ENCODE results near the gene CDH4. TPM values are rescaled to one million over a fixed set of nuclear protein-coding genes. Genes with fewer than 3 reads are reported as not detected.

Gene CDH4
- polyA plus RNA-seq, 4 donors: 5.6 to 8.8 (median 7.0) TPM

DNA sequence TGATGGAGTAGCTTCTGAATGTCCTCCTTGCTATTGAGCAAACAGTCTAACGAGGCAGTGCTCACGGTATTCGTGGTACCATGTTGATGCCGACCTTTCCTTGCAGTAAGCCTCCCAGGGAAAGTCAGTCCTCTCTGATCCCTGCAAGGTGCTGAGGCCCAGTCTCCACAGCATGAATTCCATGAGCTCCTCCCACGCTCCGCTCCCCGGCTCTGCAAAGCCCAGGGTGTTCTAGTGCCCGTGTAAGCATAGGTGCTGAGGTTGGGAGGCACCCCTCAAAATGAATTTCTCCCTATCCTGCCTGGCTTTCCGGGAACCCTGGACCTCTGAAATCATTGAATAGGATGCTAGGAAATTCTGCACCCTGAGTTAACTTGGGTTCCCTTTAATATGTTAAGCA is 562.7 kb downstream of the CDH4 start:
- no peak for DNase-seq (ENCODE audit: low read depth in 4 of 4, low spot score in 2 of 4)

DNA sequence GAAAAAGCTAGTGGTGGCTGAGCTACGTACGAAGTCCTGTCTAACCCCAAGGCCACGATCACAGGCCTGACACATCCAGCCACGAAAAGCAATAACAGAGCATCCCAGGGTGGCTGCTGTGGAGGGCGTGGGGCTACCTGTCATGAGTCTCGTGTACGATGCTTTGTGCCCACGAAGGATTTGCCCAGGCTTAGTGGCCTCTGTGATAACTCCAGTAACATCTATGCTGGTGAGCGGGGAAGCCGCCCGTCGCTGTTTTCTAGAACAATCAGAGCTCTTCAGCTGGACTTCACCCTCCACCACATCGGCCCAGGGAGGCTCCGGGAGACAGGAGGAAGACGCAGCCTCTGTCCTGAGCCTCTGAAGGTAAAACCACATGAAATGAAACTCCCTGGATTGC is 563.1 kb downstream of the CDH4 start:
- DNase-seq (ENCODE audit: low read depth in 4 of 4, low spot score in 2 of 4): no peak

DNA sequence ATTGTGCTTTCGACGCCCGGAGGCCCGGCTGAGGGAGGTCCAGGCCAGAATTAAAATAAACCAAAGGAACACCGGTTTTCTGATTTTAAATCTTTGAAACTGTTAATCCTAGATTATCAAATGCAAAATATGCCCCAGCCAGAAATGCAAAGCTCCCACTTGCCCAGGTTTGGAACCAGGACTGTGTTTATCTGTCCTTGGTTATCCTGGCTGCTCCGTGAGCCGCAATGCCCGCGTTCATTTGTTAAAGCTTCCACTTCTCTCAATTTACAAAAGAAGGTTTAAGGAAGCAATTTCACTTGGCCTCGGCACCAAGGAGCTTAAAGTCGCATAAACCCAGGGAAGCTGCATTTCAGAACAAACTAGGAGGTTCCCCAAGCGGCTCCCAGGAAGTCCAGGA is 563.6 kb downstream of the CDH4 start:
- no peak for DNase-seq (ENCODE audit: low read depth in 4 of 4, low spot score in 2 of 4)

DNA sequence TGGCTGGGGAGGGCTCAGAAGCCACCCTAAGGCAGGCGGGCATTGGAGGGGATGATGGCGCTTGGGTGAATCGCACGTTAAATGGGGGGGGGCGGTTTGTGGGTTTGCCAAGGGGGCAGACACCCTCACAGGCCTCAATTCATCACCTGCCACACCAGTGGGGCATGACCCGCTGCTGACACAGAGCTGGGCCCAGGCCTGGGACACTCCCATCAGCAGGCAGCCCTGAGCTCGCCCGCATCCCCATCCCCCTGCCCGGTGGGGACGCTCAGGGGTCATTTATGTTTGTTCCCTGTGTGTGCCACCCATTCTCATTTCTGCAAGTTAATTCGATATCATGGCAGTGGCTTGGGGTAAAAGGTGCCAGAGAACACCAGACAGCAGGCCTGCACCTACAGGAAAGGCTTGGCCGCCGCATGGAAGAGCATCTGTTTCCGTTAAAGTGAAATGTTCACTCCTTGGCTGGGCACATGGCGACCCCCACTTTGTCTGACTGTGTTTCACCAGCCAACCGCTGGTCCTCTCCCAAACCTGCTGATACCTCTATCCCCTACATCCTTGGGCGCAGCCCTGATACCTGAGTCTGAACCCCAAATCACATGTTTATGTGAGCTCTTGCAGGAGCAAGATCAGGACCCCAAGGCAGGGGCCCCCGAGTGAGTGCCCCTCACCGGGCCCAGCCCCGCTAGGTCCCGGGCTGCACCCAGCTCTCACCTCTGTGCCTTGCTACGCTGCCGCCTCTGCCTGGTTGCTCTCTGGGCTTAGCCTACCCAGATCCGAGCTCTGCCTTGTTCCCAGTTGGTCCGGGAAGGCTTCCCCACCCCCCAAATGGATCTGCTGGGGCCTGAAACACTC is 564.8 kb downstream of the CDH4 start:
- no peak for DNase-seq (ENCODE audit: low read depth in 4 of 4, low spot score in 2 of 4)

DNA sequence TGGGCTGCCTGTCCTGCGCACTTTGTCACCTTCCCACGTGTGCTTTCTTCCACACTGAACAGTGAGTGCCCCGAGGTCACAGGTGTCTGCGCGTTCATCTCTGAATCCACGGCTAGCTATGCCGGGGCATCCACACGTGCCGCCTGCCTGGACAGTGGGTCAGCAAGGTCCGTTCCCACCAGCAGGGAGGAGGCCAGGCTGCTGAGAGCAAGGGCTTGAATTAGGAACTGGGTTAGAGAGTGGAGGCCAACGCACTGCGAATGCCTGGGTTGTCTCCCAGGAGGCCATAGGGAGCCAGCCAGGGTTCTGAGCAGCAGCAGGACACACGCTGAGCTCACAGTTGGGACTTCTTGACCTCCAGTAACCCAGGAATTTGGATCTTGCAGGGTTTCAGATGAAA is 565.5 kb downstream of the CDH4 start:
- no peak for DNase-seq (ENCODE audit: low read depth in 4 of 4, low spot score in 2 of 4)

DNA sequence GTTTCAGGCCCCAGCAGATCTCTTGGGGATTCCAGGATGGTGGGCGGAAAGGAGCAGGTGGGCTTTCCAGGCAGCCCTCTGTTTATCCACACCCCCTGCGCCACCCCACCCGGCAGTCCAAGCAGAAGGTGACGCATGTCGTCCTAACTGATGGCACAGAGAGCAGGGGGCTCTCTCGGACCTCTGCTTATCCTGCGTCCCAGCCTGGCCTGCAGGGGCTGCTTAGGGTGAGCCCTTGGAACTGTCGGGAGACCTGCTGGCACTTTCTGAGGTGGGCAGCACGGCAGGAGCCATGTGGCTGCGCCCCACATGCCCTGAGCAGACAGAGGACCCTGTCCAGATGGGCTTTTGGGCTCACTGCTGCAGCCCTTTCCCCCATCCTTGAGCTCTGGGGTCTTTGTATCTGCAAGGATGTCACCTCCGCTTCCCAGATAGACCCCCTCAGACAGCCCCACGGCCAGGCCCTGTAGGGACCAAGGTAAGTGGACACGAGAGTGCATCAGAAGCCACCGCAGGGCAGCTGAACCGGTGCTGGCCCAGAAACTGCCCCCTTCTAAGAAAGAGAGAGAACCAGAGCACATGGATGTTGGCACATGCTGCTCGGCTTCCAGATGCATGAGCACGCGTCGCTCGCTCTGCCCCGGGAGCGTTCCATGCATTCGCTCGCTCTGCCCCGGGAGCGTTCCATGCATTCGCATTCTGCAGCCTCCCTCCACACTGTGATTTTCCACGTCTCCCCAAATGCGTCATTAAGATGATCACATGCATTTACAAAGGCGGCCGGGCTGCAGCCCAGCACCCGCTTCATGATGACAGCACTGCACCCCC is 566.9 kb downstream of the CDH4 start:
- DNase-seq (ENCODE audit: low read depth in 4 of 4, low spot score in 2 of 4): no peak

DNA sequence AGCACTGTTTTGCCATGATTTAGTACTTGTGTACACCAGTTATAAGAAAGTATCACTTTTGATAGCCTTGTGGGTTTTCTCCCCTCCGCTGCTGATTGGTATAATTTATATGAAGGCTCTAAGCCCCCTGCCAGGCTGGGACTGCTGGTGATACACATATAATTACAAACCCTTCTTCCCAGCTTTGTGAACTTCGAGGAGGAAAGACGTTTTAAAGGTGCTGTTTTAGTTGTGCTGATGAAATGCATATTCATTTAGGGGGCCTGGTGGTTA is 567.4 kb downstream of the CDH4 start:
- no peak for DNase-seq (ENCODE audit: low read depth in 4 of 4, low spot score in 2 of 4)

DNA sequence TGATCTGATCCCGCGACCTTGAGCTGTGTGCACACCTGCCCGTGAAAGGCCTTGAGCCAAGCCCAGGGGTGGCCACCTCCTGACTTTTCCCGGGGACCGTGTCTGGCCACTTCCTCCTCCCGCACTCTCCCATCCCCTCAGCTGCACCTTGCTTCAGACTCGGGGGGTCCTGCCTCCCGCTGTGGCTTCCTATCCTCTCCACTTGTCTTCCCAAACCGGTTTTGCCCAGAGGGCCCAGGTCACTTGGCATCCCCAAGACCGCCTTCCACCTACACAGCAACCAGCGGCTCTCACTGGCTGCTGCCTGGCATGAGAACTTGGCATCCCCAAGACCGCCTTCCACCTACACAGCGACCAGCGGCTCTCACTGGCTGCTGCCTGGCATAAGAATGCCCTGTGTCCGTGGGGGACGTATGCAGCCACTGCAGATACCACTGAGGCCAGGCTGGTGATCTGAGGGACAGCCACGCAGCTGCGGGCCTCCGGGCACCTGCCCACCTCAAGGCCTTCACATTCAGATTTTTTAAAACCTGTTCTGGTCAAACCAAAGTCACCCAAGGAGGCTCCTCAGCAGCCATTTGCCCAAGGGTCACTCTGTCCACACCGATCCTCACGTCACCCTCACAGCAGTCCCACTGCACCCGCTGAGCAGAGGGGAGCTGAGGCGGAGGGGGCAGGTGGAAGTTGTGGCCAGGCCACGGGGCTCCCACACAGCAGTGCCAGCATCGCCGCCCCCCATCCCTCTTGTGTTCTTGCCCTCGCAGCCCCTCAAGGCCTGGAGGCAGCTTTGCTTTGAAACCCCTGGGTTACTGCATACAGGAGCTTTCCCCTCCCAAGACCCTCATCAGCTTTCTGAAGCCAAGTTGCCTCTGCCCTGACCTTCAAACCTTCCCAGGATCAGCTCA is 568.1 kb downstream of the CDH4 start:
- no peak for DNase-seq (ENCODE audit: low read depth in 4 of 4, low spot score in 2 of 4)

DNA sequence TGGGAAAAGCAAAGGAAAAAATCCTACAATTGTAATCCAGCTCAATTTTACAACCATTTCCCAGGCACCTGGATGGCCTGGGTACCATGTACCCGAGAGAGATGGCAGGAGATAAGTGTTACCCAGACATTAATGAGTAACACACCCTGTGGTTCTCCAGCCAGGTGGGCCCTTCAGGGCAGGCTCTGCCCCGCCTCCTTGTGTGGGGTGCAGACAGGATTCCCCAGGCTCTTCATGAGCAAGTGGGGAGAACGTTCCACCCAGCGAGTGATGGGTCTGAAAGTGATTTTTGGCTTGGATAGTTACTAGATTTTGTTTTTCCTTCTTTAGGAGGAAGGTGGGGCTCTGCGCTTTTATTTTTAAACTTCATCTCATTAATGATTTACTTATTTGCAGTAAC is 569.7 kb downstream of the CDH4 start:
- DNase-seq (ENCODE audit: low read depth in 4 of 4, low spot score in 2 of 4): no peak

DNA sequence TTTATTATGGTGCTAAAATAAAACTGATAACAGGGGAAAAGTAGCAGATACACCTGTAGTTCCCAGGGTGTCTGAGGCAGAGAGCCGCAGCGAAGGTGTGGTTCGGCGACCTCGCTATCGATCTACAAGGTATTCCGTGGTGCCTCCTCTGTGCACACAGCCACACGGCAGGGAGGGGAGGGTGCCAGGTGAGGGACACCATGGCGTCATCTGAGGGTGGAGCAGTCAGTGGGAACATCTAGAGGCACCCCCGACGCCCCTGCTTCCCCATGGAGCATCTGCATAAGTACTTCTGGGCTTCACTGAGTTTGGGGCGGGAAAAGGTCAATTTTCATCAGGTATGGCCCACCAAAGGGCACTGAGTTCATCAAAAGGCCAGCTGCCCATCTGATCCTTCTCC is 570.3 kb downstream of the CDH4 start:
- DNase-seq (ENCODE audit: low read depth in 4 of 4, low spot score in 2 of 4): no peak

DNA sequence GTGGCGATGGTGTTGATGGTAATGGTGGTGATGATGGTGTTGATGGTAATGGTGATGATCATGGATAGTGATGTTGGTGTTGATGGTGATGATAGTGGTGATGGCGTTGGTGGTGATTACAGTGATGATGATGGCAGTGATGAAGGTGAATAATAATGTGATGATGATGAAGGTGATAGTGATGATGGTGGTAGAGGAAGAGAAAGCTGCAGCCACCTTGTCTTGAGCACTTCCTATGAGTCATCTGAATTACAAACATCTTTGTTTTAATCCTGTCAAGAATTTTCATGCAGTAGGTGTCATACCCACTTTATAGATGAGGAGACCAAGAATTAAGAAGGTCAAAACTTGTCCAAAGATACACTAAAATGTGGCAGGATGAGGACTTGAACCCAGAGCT is 571.2 kb downstream of the CDH4 start:
- DNase-seq (ENCODE audit: low read depth in 4 of 4, low spot score in 2 of 4): no peak

DNA sequence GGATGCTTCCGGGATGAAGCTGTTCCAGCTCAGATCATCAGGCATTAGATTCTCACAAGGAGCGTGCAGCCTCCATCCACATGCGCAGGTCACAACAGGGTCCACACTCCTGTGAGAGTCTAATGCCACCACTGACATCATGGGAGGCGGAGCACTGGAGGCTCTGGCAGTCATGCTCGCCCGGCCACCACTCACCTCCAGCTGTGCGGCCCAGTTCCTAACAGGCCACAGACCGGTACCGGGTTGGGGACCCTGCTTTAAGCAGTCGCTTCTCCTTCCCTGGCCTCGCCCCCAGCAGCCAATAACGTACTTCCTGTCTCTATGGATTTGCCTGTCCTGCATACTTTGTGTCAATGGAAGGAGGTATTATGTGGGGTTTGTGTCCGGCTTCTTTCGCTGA is 576.8 kb downstream of the CDH4 start:
- DNase-seq (ENCODE audit: low read depth in 4 of 4, low spot score in 2 of 4): no peak

DNA sequence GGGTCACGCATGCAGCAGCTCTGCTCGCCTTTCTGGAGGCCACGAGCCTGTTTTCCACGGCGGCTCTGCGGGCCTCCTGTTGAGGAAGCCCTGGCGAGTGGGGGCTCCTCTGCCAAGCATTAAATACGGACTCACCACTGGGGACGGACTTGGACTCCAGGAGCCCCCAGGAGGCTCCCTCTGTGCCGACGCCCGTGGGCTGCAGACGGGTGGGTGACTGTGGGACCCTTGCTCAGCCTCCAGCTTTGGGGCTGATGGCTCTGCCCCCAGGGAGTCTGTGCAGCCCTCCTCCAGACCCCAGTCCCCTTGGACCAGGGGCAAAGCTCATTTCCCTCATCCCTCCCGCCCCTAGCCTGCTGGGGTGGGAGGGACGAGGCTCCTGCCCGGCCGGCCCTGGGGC is 577.5 kb downstream of the CDH4 start:
- DNase-seq (ENCODE audit: low read depth in 4 of 4, low spot score in 2 of 4): no peak

DNA sequence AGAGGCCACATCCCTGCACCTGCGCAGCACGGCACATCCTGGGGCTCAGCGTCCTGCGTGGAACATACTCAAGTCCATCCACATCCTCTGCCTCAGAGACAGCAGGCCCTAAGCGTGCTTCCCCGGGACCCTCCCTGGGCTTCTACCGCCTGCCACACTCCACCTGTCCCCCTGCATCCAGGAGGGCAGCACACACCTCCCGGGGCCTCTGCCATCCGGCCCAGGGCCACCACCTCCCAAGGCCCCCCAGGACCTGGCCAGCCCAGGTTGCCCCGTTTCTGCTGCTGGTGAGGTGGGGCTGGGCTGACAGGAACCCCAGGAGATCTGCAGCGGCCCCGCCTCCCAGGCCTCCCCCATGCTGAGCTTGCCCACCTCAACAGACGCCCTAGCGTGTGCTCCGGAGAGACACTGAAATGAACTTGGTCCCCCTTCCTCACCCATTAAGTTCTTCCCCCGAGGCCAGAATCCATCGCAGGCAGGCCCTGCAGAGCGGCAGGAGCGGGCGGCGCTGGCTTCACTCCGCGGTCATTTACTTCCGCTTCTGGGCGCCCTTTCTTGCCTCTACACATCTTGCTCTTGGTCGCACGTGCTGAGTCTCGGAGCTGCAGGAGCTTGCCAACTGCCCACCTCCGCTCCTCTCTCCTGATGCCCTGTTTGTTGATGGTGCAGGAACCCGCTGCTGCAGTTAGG is 578.3 kb downstream of the CDH4 start:
- DNase-seq (ENCODE audit: low read depth in 4 of 4, low spot score in 2 of 4): no peak

DNA sequence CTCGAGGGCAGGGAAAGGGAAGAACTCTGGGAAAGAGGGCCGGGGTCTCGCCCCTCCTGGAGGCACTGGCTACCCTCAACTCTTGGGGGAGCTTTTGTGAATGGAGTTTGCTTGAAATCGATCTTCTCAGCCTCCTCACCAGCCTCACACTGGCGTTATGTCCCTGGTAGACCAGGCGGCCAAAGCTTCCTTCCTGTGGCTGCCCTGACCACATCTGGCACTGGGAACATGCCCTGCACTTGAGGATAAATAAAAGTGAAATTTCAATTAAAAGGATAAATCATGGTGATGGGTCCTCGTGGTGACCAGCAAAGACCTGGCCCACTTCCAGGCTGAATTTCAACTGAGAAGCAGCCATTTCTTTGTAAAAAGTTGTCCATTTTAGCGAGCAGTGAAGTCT is 578.9 kb downstream of the CDH4 start:
- no peak for DNase-seq (ENCODE audit: low read depth in 4 of 4, low spot score in 2 of 4)

DNA sequence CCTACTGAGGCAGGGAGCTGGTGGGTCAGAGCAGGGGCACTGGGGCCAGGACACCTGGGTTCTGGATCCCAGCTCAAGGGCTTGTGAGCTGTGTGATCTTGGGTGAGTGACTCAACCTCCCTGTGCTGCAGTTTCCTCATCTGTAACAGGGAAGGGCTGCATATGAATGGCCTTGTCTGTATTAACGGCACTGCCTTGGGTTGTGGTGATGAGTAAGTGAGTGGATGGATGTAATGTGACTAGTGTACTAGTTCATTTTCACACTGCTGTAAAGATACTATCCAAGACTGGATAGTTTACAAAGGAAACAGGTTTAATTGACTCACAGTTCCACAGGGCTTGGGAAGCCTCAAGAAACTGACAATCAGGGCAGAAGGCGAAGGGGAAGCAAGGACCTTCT is 580.1 kb downstream of the CDH4 start:
- no peak for DNase-seq (ENCODE audit: low read depth in 4 of 4, low spot score in 2 of 4)

DNA sequence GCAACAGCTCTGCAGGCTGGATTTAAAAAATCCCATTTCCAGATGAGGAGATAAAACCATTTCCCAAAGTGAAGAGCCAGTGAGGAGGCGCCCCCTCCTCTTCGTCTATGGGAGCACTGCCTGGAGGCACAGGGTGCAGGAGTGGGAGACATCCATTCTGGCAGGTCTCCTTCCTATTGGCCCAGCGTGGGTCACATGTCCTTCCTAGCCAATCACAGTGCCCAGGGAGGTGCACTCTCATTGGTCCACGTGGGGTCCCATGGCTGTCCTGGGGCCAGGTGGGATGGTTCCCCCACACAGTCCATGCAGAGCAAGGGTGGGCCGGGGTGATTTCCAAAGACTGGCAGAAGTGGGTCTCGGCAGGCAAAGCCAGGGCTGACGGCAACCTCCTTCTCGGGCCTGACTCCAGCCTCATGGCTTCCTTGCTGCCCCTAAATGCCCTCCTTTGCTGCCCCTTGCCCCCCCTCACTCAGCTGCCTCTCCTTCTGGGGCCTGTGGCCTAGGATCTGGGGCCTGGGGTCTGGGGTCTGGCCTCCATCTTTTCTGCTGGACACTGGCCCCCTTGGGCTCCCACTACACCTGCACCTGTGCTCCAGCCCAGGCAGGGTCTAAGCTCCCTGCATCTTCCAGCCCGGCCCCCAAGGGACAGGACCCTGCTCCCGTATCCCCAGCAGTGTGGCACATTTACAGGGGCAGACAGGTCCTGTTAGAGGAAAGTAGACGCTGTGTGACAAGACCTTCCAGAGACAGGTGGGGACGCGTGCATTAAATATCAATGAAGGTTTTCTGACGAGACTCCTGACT is 581.9 kb downstream of the CDH4 start:
- DNase-seq (ENCODE audit: low read depth in 4 of 4, low spot score in 2 of 4): no peak

DNA sequence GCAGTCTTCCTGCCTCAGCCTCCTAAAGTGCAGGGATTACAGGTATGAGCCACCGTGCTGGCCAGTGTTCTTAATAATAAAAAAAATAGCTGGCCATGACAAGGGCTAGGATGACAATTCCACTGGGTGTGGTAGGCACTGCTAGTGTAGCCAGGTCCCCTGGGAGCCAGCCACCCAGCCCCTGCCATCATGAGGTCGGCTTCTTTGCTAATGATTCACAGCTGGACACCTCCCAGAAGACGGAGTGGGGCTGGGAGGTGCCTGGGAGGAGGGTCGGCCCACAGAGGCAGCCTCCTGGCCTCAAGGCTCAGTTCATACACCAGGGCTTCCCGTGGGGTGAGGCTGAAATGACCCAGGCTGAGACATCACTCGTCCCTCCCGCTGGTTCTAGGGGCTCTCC is 583.2 kb downstream of the CDH4 start:
- no peak for DNase-seq (ENCODE audit: low read depth in 4 of 4, low spot score in 2 of 4)

DNA sequence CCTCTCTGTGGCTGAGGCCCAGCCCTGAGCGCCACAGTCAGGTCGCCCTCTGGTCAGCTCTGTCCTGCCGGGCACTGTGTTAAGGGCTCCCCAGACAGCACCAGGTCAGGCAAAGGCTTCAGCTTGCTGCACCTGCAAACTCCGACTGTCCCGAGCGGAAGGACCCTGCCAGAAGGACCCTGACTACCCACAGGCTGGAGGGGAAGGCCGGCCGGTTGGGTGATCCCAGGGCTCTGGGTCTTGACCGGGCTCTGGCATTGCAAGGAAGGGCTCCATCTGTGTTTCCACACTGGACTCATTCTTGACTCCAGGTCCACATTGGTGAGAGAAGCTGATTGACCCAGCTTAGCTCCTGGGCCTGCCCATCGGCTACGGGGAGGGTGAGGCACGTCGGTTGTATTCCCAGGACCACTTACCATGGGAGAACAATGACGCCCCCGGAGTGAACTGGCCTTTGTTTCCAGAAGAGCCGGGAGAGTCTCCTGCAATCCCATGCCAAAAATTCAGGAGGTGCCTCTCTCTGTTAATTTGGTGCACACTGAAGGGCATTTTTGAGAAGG is 583.8 kb downstream of the CDH4 start:
- DNase-seq (ENCODE audit: low read depth in 4 of 4, low spot score in 2 of 4): no peak

DNA sequence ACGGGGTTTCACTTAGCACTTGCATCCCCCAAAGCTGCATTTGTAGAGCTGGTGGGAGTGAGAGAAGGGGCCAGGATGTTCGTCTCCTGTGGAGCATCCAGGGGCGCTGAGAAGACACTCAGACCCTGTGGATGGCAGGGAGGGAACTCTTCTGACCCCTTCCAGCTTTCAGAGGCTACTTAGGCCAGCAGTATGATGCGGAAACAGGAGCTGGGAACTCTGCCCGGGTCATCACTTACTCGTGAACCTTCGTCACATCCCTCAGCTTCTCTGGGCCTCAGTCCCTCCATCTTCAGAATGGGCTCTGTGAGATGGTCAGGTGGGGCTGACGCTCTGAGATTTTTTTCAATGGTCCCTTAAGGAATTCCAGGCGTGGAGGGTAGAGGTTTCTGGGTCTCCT is 585.1 kb downstream of the CDH4 start:
- no peak for DNase-seq (ENCODE audit: low read depth in 4 of 4, low spot score in 2 of 4)

Measured in left renal cortex interstitium (tissue), 4 donors.